HG02884 (cell line): ENCODE data around the gene NALCN.

Source experiments
- ATAC-seq: cut with Tn5 transposase; IDR thresholded peaks from one replicate; pipeline ENCODE4 v1.9.1; 2021; ENCODE audit warnings: mild to moderate bottlenecking, moderate library complexity; ENCODE audit not compliant: unreplicated experiment

The NALCN gene

DNA sequence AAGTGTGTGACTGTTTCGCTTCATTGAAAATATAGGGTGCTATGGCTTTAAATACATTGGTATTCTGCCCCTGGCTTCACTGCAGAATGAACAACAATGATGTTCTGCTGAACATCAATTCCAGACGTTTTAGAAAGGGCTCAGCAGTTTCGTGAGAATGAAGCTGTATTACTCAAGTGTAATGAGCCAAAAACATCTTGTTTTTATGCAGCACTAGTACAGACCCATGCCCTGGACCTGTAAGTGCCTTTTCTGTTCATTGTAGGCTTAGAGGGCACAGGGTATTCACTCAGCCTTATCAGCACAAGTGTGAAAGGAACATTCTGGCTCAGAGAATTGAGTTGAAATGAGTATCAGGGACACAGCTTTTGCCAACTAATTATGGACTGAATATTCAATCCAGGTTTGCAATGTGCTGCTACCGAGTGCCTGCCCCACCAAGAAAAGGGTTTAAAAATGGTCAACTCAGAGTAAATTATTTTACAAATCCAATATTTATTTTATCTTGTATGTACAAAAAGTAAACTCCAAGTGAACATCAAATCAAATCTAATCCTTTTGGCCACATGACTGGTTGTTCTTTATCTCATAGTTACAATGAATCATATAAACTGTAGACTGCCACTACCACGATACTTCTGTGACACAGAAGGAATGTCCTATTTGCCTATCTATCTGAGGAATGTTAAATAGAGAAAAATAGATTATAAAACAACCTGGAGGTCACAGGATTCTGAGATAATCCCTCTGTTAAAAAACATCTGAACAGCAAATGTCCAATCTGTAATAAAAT, 362.8 kb downstream of the NALCN start:
- ATAC-seq: no peak

DNA sequence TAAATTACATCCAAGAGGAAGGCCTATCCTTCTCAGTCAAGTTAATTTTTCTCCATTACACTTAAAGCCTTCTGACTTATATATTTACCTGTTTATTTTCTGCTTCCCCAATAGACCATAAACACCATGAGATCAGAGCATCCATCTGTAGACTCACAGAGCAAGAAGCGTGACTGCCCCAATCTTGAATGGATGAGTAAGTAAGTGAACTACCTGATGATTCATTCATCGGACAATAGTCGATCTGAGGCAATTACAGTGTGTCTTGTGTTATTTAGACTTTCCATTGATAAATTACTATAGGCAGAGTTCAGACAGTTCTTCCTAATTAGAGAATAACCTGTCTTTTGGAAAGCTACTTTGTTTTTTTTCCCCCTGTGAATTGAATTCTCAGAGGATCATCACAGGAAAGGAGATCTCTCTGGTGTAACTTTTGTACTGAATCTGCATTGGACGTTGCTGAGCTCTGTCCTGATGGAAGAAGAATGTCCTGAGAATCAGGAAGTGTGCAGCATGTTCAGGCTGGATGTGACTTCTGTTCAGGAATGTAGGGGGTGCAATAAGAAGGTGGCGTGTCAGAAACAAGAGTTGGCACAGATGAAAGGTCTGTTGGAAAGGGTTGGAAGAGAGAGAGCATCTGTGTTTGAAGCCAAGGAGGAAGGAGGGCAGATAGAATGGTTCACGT, 367.0 kb downstream of the NALCN start:
- no peak for ATAC-seq

- no peak for ATAC-seq
Observed at GRCh38 chr13:101036546-101036945, 379.8 kb downstream of the NALCN start.

DNA sequence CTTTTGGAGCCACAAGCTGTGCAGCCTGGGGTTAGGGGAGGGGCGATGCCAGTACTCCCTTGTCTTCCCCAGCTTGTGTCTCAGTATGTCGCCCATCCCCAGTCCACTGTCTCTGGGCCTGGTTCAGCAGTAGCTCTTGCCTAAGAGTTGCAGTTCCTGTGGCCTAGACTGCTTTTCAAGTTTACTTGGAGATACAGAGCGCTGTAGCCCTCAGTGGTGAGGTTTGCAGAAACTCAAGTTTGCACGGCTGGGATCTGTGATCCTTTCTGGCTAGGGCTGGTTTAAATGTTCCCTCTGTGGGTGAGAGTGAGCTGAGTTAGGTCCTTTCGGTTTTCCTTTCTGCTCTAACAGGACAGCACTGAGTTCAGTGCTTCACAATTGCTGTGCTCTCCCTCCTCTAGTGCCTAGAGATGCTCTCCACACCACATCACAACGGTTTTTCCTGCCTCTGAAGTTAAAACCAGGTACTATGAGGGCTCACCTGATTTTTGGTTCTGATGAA, 381.1 kb downstream of the NALCN start:
- no peak for ATAC-seq

- no peak for ATAC-seq
Observed at GRCh38 chr13:101026736-101027398, 389.4 kb downstream of the NALCN start.

DNA sequence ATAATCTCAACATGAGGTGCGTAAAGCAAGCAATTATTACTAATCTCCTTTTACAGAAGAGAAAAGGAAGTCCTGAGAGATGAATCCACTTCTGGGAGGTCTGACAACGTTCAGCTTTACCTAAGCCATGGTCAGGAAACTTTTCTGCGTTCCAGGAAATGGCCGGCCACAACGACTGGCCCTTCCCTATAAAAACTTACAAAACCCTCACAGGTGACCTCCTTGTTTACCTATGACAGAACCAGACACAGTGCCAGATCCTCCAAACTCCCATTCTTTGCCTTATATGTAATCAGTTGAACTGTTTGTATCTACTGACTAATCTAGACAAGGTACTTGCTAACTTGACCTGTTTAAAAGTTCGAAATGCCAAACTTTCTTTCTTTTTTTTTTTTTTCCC, 390.0 kb downstream of the NALCN start:
- ATAC-seq: no peak

GRCh38 chr13:101025925-101026324, 390.4 kb downstream of the NALCN start:
- ATAC-seq: no peak

DNA sequence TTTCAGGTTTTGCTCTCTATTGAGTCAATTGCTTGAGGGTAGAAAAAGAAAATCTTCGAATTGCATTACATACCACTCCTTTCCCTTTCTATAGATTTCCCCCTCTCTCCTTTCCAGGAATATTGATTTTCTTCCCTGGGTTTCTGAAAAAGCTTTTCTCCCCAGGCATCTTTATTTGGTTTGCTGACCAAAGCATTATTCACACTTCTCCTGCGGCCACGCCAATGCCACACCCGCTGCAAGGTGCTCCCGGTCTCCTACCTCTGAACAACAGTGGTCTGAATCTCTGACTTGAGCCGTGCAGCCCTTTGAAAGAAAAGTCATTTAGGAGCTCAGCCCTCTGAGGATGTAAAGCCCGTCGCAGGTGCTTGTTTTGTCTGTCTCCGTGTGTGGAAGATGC, 390.8 kb downstream of the NALCN start:
- ATAC-seq: no peak

DNA sequence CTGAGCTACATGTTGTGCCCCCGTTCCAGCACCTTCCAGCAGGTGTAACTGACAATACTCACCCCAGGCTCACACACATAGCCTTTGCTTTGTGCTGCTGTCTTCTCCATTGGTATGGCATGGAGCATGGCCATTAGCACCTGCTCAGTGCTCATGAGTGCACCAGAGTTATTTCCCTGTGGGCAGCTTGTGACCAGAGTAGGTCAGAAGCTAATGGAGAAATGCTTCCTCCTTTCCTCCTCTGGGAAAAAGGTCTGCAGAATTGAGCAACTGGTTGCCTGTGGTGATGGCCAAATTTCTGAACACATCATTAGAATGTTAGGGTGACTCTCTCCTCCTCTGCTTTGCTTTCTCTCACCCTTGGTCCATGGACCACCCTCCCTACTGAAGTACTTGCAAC, 397.2 kb downstream of the NALCN start:
- no peak for ATAC-seq

DNA sequence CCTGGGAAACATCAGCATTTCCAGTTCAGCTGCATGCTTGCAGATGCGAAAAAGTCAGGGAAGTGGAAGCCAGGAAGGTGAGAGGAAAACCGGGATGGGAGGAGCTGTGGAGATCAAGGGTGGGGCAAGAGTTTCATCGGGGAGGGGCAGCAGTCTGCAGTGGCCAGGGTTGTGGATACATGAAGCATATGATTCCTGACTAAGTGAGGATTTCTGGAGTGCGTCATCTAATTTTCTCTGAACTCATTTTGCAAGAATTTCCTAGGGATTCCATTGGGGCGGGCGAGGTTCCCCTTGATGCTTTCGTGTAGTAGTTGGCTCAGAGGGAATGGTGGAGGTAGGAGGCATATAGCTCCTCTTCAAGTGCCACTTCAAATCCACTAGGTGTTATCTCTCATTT, 397.6 kb downstream of the NALCN start:
- ATAC-seq: no peak

DNA sequence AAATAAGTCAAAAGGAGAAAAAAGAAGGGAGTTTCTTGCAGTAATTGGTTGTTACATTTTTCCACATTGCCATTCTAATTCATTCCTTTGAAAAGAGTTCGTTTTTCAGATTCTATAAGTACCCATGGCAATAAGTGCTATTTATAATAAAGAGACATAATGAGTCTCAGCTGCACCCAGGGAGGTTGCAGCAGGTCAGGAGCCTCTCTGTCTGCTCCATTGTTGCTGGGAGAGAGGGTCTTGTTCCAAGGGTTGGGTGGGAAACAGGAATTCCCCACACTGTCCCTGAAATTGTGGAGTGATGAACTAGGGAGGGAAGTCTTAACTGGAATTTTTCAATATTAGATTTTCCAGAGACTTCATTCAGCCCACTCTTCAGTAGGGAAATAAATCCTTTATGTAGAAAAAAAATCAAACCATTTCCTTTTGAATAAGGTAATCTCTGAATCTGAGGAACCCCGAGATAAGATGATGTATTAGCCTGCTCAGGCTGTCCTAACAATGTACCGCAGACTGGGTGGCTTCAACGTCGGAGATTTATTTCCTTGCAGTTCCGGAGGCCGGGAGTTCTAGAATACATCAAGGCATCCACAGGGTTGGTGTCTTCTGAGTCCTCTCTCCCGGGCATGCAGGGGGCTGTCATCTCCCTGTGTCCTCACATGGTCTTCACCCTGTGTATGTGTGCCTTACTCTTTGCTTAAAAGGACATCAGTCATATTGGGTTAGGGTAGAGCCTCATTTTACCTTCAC, 399.0 kb downstream of the NALCN start:
- no peak for ATAC-seq

DNA sequence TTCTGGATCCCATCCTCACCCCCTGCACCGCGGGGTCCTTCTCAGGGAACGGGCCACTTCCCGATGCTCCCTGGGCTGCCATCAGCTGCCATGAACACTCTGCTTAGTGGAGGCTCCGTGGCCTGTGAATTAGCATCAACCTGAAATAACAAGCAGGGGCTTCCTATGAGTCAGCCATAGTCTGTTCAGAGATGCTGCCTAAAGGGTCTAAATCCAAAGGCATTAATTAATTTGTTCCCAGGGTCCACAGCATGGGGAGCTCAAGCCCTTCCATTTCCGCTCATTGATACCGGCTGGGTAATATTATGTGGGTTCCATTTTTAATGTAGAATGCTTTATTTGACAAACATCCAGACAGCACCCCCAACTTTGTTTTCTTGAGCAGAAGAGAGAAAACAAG, 399.8 kb downstream of the NALCN start:
- ATAC-seq: no peak

DNA sequence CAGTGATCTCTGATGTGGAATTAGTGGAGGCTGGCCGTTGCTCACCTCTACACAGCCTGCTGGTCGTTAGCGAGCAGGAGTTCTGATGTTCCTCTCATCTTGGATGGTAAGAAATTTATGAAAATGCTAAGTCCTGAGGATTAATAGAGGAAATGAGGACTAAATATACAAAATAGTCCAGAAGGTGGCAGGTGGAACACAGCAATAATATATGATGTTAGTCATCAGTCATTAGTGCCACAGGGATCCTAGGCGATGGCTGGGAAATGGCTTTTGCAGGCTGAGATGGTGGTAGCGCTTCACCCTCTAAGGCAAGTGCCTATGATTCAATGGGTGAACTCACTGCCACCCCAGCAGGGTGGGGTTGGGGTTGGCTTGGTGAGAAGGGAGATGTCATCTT, 403.1 kb downstream of the NALCN start:
- no peak for ATAC-seq

DNA sequence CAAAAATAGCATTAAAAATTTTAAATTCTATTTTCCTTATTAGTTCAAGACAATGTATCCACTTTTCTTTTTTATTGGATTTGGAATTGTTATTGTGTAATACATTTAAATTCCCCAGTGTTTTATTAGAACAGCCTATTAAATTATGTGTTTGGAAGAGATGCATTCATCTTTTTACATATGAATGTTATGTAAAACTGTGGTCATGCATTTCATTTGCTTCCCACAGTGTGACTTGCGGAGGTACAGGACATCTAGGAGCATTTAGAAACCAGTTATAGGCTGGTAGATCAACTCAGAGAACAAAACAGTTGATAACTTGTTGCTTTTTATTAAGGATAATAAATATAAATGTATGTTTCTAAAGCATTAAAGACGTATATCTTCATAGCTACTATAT, 406.2 kb downstream of the NALCN start:
- no peak for ATAC-seq

- ATAC-seq: no peak
Observed at GRCh38 chr13:101007245-101007644, 409.1 kb downstream of the NALCN start.
